ENCODE data around the gene BAZ1A. TPM values are rescaled to one million over a fixed set of nuclear protein-coding genes. Genes with fewer than 3 reads are reported as not detected.
"Not testable (repeated sequence)": the region's sequence is repeated elsewhere in the genome, so short reads cannot be mapped to it uniquely, and the experiment has no call there.

The BAZ1A gene
- total RNA-seq, 1 experiment from 2014 or later: 28.2 TPM

GRCh38 chr14:34810028-34810427 lies 65.1 kb downstream of the BAZ1A start (continued):
- TF ChIP-seq JAZF1 (CRISPR knock-in tag; IDR thresholded peaks at IDR 0.05) (no peak), E2F4 (CRISPR knock-in tag; IDR thresholded peaks at IDR 0.05; ENCODE audit: borderline replicate concordance, low read depth) (no peak), E2F5 (CRISPR knock-in tag; IDR thresholded peaks at IDR 0.05) (no peak)
- TF ChIP-seq, protein P1, sequence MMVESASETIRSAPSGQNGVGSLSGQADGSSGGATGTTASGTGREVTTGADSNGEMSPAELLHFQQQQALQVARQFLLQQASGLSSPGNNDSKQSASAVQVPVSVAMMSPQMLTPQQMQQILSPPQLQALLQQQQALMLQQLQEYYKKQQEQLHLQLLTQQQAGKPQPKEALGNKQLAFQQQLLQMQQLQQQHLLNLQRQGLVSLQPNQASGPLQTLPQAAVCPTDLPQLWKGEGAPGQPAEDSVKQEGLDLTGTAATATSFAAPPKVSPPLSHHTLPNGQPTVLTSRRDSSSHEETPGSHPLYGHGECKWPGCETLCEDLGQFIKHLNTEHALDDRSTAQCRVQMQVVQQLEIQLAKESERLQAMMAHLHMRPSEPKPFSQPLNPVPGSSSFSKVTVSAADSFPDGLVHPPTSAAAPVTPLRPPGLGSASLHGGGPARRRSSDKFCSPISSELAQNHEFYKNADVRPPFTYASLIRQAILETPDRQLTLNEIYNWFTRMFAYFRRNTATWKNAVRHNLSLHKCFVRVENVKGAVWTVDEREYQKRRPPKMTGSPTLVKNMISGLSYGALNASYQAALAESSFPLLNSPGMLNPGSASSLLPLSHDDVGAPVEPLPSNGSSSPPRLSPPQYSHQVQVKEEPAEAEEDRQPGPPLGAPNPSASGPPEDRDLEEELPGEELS (CRISPR knock-in tag; IDR thresholded peaks at IDR 0.05): no peak

DNA sequence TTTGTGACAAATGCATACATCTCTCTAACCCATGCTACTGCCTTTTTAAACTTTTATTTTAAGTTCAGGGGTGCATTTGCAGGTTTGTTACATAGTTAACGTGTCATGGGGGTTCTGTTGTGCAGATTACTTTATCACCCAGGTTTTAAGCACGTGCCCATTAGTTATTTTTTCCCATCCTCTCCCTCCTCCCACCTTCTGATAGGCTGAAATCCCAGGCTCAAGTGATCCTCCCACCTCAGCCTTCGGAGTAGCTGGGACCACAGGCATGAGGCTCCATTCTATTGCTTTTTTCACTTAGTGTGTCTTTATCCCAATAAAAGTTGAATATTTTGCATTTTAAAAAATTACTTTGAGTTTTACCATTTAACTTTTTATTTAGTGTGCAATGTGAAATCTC lies 68.9 kb downstream of the BAZ1A start:
- no peak overlapping the region for H3K4me3 Mint-ChIP-seq
- TF ChIP-seq, protein P2, sequence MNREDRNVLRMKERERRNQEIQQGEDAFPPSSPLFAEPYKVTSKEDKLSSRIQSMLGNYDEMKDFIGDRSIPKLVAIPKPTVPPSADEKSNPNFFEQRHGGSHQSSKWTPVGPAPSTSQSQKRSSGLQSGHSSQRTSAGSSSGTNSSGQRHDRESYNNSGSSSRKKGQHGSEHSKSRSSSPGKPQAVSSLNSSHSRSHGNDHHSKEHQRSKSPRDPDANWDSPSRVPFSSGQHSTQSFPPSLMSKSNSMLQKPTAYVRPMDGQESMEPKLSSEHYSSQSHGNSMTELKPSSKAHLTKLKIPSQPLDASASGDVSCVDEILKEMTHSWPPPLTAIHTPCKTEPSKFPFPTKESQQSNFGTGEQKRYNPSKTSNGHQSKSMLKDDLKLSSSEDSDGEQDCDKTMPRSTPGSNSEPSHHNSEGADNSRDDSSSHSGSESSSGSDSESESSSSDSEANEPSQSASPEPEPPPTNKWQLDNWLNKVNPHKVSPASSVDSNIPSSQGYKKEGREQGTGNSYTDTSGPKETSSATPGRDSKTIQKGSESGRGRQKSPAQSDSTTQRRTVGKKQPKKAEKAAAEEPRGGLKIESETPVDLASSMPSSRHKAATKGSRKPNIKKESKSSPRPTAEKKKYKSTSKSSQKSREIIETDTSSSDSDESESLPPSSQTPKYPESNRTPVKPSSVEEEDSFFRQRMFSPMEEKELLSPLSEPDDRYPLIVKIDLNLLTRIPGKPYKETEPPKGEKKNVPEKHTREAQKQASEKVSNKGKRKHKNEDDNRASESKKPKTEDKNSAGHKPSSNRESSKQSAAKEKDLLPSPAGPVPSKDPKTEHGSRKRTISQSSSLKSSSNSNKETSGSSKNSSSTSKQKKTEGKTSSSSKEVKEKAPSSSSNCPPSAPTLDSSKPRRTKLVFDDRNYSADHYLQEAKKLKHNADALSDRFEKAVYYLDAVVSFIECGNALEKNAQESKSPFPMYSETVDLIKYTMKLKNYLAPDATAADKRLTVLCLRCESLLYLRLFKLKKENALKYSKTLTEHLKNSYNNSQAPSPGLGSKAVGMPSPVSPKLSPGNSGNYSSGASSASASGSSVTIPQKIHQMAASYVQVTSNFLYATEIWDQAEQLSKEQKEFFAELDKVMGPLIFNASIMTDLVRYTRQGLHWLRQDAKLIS (CRISPR knock-in tag; IDR thresholded peaks at IDR 0.05; ENCODE audit: borderline replicate concordance): no peak
- no peak for TF ChIP-seq GTF2I (CRISPR knock-in tag; conservative IDR thresholded peaks at IDR 0.05)
- no peak for TF ChIP-seq ZNF138 (CRISPR knock-in tag; conservative IDR thresholded peaks at IDR 0.05)
- TF ChIP-seq, protein P3, sequence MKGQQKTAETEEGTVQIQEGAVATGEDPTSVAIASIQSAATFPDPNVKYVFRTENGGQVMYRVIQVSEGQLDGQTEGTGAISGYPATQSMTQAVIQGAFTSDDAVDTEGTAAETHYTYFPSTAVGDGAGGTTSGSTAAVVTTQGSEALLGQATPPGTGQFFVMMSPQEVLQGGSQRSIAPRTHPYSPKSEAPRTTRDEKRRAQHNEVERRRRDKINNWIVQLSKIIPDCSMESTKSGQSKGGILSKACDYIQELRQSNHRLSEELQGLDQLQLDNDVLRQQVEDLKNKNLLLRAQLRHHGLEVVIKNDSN (CRISPR knock-in tag; IDR thresholded peaks at IDR 0.05): no peak
- no peak for TF ChIP-seq JAZF1 (CRISPR knock-in tag; IDR thresholded peaks at IDR 0.05)
- TF ChIP-seq ZMAT4 (CRISPR knock-in tag; IDR thresholded peaks at IDR 0.05): no peak
- TF ChIP-seq NR3C1 (CRISPR knock-in tag; conservative IDR thresholded peaks at IDR 0.05; ENCODE audit: low read depth): no peak
- POLR2A ChIA-PET: no interaction called here
- peaks cover 14% of the 10 kb centered on the region for H3K9me3 Mint-ChIP-seq
- H3K27me3 Mint-ChIP-seq (ENCODE audit: low read depth): no peaks in the 10 kb centered on the region
- DNase-seq (ENCODE audit: low spot score): no peak
- H3K4me1 Mint-ChIP-seq: no peaks in the 10 kb centered on the region
- H3K36me3 Mint-ChIP-seq: peaks cover 37% of the 10 kb centered on the region
- CTCF ChIA-PET: no interaction called here
- H3K27ac Mint-ChIP-seq: no peak overlapping the region
- no peak for ATAC-seq

- Mint-ChIP-seq H3K36me3 (peaks cover 47% of the 10 kb centered on the region), H3K9me3 (peaks cover 14% of the 10 kb centered on the region), H3K4me1 (no peaks in the 10 kb centered on the region), H3K4me3 (no peak overlapping the region), H3K27me3 (ENCODE audit: low read depth) (no peaks in the 10 kb centered on the region), H3K27ac (no peak overlapping the region)
- no peak for TF ChIP-seq ESRRA (CRISPR knock-in tag; IDR thresholded peaks at IDR 0.05; ENCODE audit: borderline replicate concordance)
- no peak for DNase-seq (ENCODE audit: low spot score)
- ChIA-PET CTCF (no interaction called here), POLR2A (no interaction called here)
- no peak for ATAC-seq
Observed at GRCh38 chr14:34804933-34805332, 70.2 kb downstream of the BAZ1A start.

- H3K27ac Mint-ChIP-seq; H3K4me1 Mint-ChIP-seq; DNase-seq (ENCODE audit: low spot score); ATAC-seq; H3K27me3 Mint-ChIP-seq (ENCODE audit: low read depth); H3K9me3 Mint-ChIP-seq; CTCF ChIA-PET; H3K4me3 Mint-ChIP-seq; POLR2A ChIA-PET: not testable (repeated sequence)
- H3K36me3 Mint-ChIP-seq: peaks cover 58% of the 10 kb centered on the region
Observed at GRCh38 chr14:34798861-34799260, 76.3 kb downstream of the BAZ1A start.

Data from WTC11 (cell line).